H9 (cell line): Measurements from ENCODE around the gene CXorf58. TPM values are rescaled to one million over a fixed set of nuclear protein-coding genes. Genes with fewer than 3 reads are reported as not detected.

Experiments used
- DNase-seq: peaks from one replicate; pipeline ENCODE4 v3.0.0-alpha.2; 2017
- H2AFZ ChIP-seq: one replicate; pipeline ENCODE4 v1.6.1; 2013; ENCODE audit warnings: mild to moderate bottlenecking, low read length, control low read depth, moderate library complexity
- H2AK5ac ChIP-seq: 2 replicates; pipeline ENCODE4 v1.6.1; 2013; ENCODE audit warnings: low read length, control low read depth, mixed read lengths; ENCODE audit not compliant: insufficient read length
- H2BK120ac ChIP-seq: one replicate; pipeline ENCODE4 v1.6.1; 2013; ENCODE audit warnings: low read depth, mild to moderate bottlenecking, low read length, control low read depth, inconsistent platforms; ENCODE audit not compliant: poor library complexity, severe bottlenecking
- H2BK12ac ChIP-seq: 2 replicates; pipeline ENCODE4 v1.6.1; 2013; ENCODE audit warnings: low read length, control low read depth, mixed read lengths, low read depth; ENCODE audit not compliant: insufficient read length
- H2BK15ac ChIP-seq: 2 replicates; pipeline ENCODE4 v1.6.1; 2013; ENCODE audit warnings: low read depth, low read length, control low read depth
- H2BK20ac ChIP-seq: one replicate; pipeline ENCODE4 v1.6.1; 2013; ENCODE audit warnings: low read depth, mild to moderate bottlenecking, low read length, control low read depth, inconsistent platforms; ENCODE audit not compliant: poor library complexity, severe bottlenecking
- H2BK5ac ChIP-seq: 2 replicates; pipeline ENCODE4 v1.6.1; 2013; ENCODE audit warnings: low read length, control low read depth, mixed read lengths; ENCODE audit not compliant: insufficient read length
- H3K14ac ChIP-seq: 2 replicates; pipeline ENCODE4 v1.6.1; 2013; ENCODE audit warnings: low read length, control low read depth; ENCODE audit not compliant: insufficient read depth
- H3K18ac ChIP-seq: 2 replicates; pipeline ENCODE4 v1.6.1; 2013; ENCODE audit warnings: low read depth, mild to moderate bottlenecking, mixed read lengths, low read length, control low read depth; ENCODE audit not compliant: insufficient read length
- H3K23ac ChIP-seq: 2 replicates; pipeline ENCODE4 v1.6.1; 2013; ENCODE audit warnings: low read length, control low read depth, mixed read lengths, low read depth; ENCODE audit not compliant: insufficient read length
- H3K23me2 ChIP-seq: 2 replicates; pipeline ENCODE4 v1.6.1; 2013; ENCODE audit warnings: low read depth, mild to moderate bottlenecking, mixed read lengths, low read length, control low read depth; ENCODE audit not compliant: insufficient read length, poor library complexity, severe bottlenecking
- H3K27ac ChIP-seq: 2 replicates; pipeline ENCODE4 v1.5.1; 2013; ENCODE audit warnings: low read length, control low read depth, mixed read lengths, low read depth; ENCODE audit not compliant: insufficient read length
- H3K27me3 ChIP-seq: 2 replicates; pipeline ENCODE4 v1.6.1; 2013; ENCODE audit warnings: low read length, control low read depth, inconsistent platforms; ENCODE audit not compliant: insufficient read depth
- H3K4ac ChIP-seq: 2 replicates; pipeline ENCODE4 v1.6.1; 2013; ENCODE audit warnings: low read depth, mild to moderate bottlenecking, control low read depth, inconsistent platforms, low read length, moderate library complexity
- H3K4me1 ChIP-seq: 2 replicates; pipeline ENCODE4 v1.6.1; 2013; ENCODE audit warnings: low read length, control low read depth, inconsistent platforms; ENCODE audit not compliant: insufficient read depth
- H3K4me2 ChIP-seq: 2 replicates; pipeline ENCODE4 v1.6.1; 2013; ENCODE audit warnings: low read length, control low read depth, mixed read lengths; ENCODE audit not compliant: insufficient read length, insufficient read depth
- H3K56ac ChIP-seq: 2 replicates; pipeline ENCODE4 v1.6.1; 2013; ENCODE audit warnings: low read depth, mild to moderate bottlenecking, mixed read lengths, low read length, control low read depth; ENCODE audit not compliant: insufficient read length
- H3K79me1 ChIP-seq: 2 replicates; pipeline ENCODE4 v1.6.1; 2013; ENCODE audit warnings: low read depth, mild to moderate bottlenecking, moderate library complexity, low read length, control low read depth, inconsistent platforms; ENCODE audit not compliant: insufficient read depth, poor library complexity, severe bottlenecking
- H3K79me2 ChIP-seq: 2 replicates; pipeline ENCODE4 v1.6.1; 2013; ENCODE audit warnings: low read length, control low read depth, inconsistent platforms; ENCODE audit not compliant: insufficient read depth
- H3K9ac ChIP-seq: 2 replicates; pipeline ENCODE4 v1.6.1; 2013; ENCODE audit warnings: low read length, control low read depth, mixed read lengths; ENCODE audit not compliant: insufficient read length; ENCODE audit errors: extremely low read depth
- H3K9me3 ChIP-seq: one replicate; pipeline ENCODE4 v1.6.1; 2013; ENCODE audit warnings: low read depth, low read length, inconsistent platforms; ENCODE audit not compliant: control insufficient read depth
- H3T11ph ChIP-seq: one replicate; pipeline ENCODE4 v1.6.1; 2013; ENCODE audit warnings: mild to moderate bottlenecking, low read length, control low read depth, inconsistent platforms
- H4K20me1 ChIP-seq: one replicate; pipeline ENCODE4 v1.6.1; 2013; ENCODE audit not compliant: control insufficient read depth, insufficient read length, insufficient read depth
- H4K5ac ChIP-seq: 2 replicates; pipeline ENCODE4 v1.6.1; 2013; ENCODE audit warnings: low read depth, mild to moderate bottlenecking, mixed read lengths, low read length, control low read depth; ENCODE audit not compliant: insufficient read length
- H4K8ac ChIP-seq: replicated peaks from 2 replicates; pipeline ENCODE4 v1.6.1; 2013; ENCODE audit warnings: low read length, control low read depth, mixed read lengths, low read depth; ENCODE audit not compliant: insufficient read length
- H4K91ac ChIP-seq: 2 replicates; pipeline ENCODE4 v1.6.1; 2013; ENCODE audit warnings: low read depth, mild to moderate bottlenecking, moderate library complexity, mixed read lengths, low read length, control low read depth; ENCODE audit not compliant: insufficient read length
- H3K27ac Mint-ChIP-seq, 3 experiments: 2 replicates in 2 of 3; 3 replicates in 1 of 3; pipeline ENCODE4 v1.8.0; 2020 to 2021; ENCODE audit warnings: mixed read lengths in 3 of 3, mild to moderate bottlenecking in 1 of 3, moderate library complexity in 1 of 3
- H3K27me3 Mint-ChIP-seq: 2 replicates; pipeline ENCODE4 v1.8.0; 2021; ENCODE audit warnings: low read depth, mild to moderate bottlenecking, moderate library complexity, mixed read lengths
- H3K36me3 Mint-ChIP-seq, 3 experiments: 2 replicates in 2 of 3; 3 replicates in 1 of 3; pipeline ENCODE4 v1.8.0; 2020 to 2021; ENCODE audit warnings: low read depth in 3 of 3, mixed read lengths in 3 of 3; ENCODE audit not compliant: insufficient read depth in 1 of 3
- H3K4me1 Mint-ChIP-seq, 2 experiments: 2 replicates each; pipeline ENCODE4 v1.8.0; 2020; ENCODE audit warnings: mixed read lengths in 2 of 2
- H3K4me3 Mint-ChIP-seq, 2 experiments: 2 replicates in 1 of 2; 3 replicates in 1 of 2; pipeline ENCODE4 v1.8.0; 2020 to 2021; ENCODE audit warnings: mild to moderate bottlenecking in 2 of 2, mixed read lengths in 2 of 2, moderate library complexity in 1 of 2
- H3K9me3 Mint-ChIP-seq, 2 experiments: 2 replicates in 1 of 2; 3 replicates in 1 of 2; pipeline ENCODE4 v1.8.0; 2020; ENCODE audit warnings: mild to moderate bottlenecking in 2 of 2, mixed read lengths in 2 of 2, moderate library complexity in 1 of 2
- WGBS: extraction: QIAGEN DNeasy Blood & Tissue Kit; methylation state at CpG from one replicate; pipeline ENCODE4 v1.1.7; 2013; ENCODE audit warnings: missing lambda C conversion rate, low lambda C conversion rate, mixed read lengths; ENCODE audit not compliant: insufficient read length; ENCODE audit errors: extremely low coverage; 5-methylcytosine and 5-hydroxymethylcytosine counted together
- total RNA-seq: library from RNA; stranded (reverse); gene quantifications from 2 replicates; pipeline ENCODE4 v1.2.1, GENCODE V29; 2021
- TF ChIP-seq, protein P1 (sequence below): fragments of 200-600 bp; sonication (generic); conservative IDR thresholded peaks from 3 replicates; pipeline ENCODE4 v1.8.0; 2021; ENCODE audit warnings: antibody characterized with exemption, mild to moderate bottlenecking

Gene CXorf58
- total RNA-seq, 1 experiment from 2014 or later: not detected

DNA sequence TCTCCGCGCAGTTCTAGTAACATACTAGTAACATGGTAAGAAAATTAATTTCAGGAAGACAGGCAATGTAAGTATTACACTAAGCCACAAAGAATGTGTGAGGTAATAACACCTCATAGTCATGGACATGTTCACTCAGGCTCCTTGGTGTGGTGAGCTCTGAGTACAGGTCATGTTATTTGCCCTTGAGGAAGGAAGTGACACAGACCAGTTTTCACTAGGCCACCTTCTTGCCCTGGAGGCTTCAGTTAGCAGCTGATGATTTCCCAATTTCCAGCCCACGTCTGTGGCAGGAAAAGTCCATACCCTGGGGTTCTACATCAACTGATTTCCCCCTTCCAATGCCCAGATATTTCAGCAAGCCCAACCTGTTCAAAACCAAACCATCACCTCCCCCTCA, 6.7 kb upstream of the CXorf58 start:
- no peaks in the 10 kb centered on the region for H3K9me3 Mint-ChIP-seq
- Histone ChIP-seq H4K91ac (no peak overlapping the region), H3K18ac (no peak overlapping the region), H3K9ac (no peak overlapping the region), H2AFZ (no peak overlapping the region), H2BK20ac (no peak overlapping the region), H3K4me2 (no peak overlapping the region), H4K20me1 (no peaks in the 10 kb centered on the region), H3T11ph (no peak overlapping the region), H3K4me1 (peaks cover 3% of the 10 kb centered on the region; the same call in 1 of the 2 replicates), H3K9me3 (no peaks in the 10 kb centered on the region), H3K4ac (no peak overlapping the region), H2BK12ac (no peak overlapping the region), H4K8ac (no peak overlapping the region), H3K56ac (no peak overlapping the region), H3K79me2 (peaks cover 2% of the 10 kb centered on the region; the same call in 1 of the 2 replicates), H3K23me2 (no peaks in the 10 kb centered on the region), H2BK5ac (no peak overlapping the region), H3K14ac (no peak overlapping the region), H3K27me3 (no peaks in the 10 kb centered on the region), H2BK15ac (no peak overlapping the region), H4K5ac (no peak overlapping the region), H3K27ac (no peak overlapping the region), H3K79me1 (peaks cover 2% of the 10 kb centered on the region), H3K23ac (no peak overlapping the region), H2BK120ac (no peak overlapping the region), H2AK5ac (no peak overlapping the region)
- H3K4me1 Mint-ChIP-seq: peaks cover 28% of the 10 kb centered on the region in 2 experiments
- DNase-seq: no peak
- H3K4me3 Mint-ChIP-seq: no peak overlapping the region
- no peak overlapping the region for H3K27ac Mint-ChIP-seq
- H3K27me3 Mint-ChIP-seq: no peaks in the 10 kb centered on the region
- TF ChIP-seq, protein P1, sequence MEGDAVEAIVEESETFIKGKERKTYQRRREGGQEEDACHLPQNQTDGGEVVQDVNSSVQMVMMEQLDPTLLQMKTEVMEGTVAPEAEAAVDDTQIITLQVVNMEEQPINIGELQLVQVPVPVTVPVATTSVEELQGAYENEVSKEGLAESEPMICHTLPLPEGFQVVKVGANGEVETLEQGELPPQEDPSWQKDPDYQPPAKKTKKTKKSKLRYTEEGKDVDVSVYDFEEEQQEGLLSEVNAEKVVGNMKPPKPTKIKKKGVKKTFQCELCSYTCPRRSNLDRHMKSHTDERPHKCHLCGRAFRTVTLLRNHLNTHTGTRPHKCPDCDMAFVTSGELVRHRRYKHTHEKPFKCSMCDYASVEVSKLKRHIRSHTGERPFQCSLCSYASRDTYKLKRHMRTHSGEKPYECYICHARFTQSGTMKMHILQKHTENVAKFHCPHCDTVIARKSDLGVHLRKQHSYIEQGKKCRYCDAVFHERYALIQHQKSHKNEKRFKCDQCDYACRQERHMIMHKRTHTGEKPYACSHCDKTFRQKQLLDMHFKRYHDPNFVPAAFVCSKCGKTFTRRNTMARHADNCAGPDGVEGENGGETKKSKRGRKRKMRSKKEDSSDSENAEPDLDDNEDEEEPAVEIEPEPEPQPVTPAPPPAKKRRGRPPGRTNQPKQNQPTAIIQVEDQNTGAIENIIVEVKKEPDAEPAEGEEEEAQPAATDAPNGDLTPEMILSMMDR: no peak
- no CpG with 5 or more reads among the region's 3 CpGs for WGBS
- H3K36me3 Mint-ChIP-seq: peaks cover 4 to 12% (median 4%) of the 10 kb centered on the region in 3 experiments; a peak in 6 of 7 replicates
